ENCODE results near the gene SIPA1L2. TPM values are rescaled to one million over a fixed set of nuclear protein-coding genes. Genes with fewer than 3 reads are reported as not detected.

The SIPA1L2 gene
- total RNA-seq (2021) (3.4 and 6.2 TPM in 2 replicates), Bru-seq, nascent RNA (percentile 50 among the genes with signal in this experiment), BruChase-seq, experiment 1, labeled RNA remaining after a 2-hour chase (percentile 43 among the genes with signal in this experiment), BruChase-seq, experiment 2, labeled RNA remaining after a 6-hour chase (percentile 31 among the genes with signal in this experiment)
- long read RNA-seq, partial matches to known transcripts = 1 of 8 reads
- long read RNA-seq, other reads (novel, unspliced or antisense) = 7 of 8 reads

GRCh38 chr1:232630047-232630893, at the start of gene SIPA1L2:
Gene SIPA1L2, minus strand, starts transcription at chr1:232630133. Its CDS starts 114,794 bp downstream, at chr1:232515339.
- peaks cover 4% of the 10 kb centered on the region for H3K27me3 ChIP-seq (replicated peaks; ENCODE audit: insufficient read depth, low read depth, low read length, poor library complexity)
- ChIA-PET POLR2A (ENCODE audit: low non-redundant PET) (interaction anchor here (0.6 kb wide), 1 partner anchor 32 kb away, joined by 19 read pairs; no protein-coding TSS in a partner anchor), CTCF (no interaction called here)
- intact Hi-C loops (cut with micrococcal nuclease; ENCODE audit: unreplicated experiment) = loop anchor here (5.0 kb wide), 1 partner anchor 322 kb away; the partner anchor contains the start of gene NTPCR
- no peaks in the 10 kb centered on the region for H3K36me3 ChIP-seq (ENCODE audit: insufficient read depth, low read length, poor library complexity, severe bottlenecking)
- peak; percentile 63 for TF ChIP-seq CTCF (conservative IDR thresholded peaks at IDR 0.05; ENCODE audit: low read depth, low read length)
- no peak for TF ChIP-seq EZH2 (IDR thresholded peaks at IDR 0.05; ENCODE audit: borderline replicate concordance, low read depth, low read length, poor library complexity, severe bottlenecking)
- no peaks in the 10 kb centered on the region for H3K9me3 ChIP-seq (ENCODE audit: low read depth, low read length, poor library complexity, severe bottlenecking)
- H3K27ac ChIP-seq (ENCODE audit: low read depth, low read length, poor library complexity, severe bottlenecking) = no peak within 1 kb of the TSS
- peaks cover 10% of the 10 kb centered on the region for H3K4me1 ChIP-seq (ENCODE audit: insufficient read depth, low read length, poor library complexity, severe bottlenecking)
- BruUV-seq (replicated peaks) = no TSS peak
- DNase-seq (ENCODE audit: low spot score) = peak; percentile 95
- H3K4me3 ChIP-seq (ENCODE audit: low read depth, low read length, poor library complexity, severe bottlenecking) = peak within 1 kb of the TSS; percentile 53

- H3K27ac ChIP-seq (ENCODE audit: low read depth, low read length, poor library complexity, severe bottlenecking) = no peak overlapping the region
- no TSS peak for BruUV-seq (replicated peaks)
- no peak for DNase-seq (ENCODE audit: low spot score)
- POLR2A ChIA-PET (ENCODE audit: low non-redundant PET) = no interaction called here
- H3K4me1 ChIP-seq (ENCODE audit: insufficient read depth, low read length, poor library complexity, severe bottlenecking) = peaks cover 2% of the 10 kb centered on the region
- no peak overlapping the region for H3K4me3 ChIP-seq (ENCODE audit: low read depth, low read length, poor library complexity, severe bottlenecking)
- H3K27me3 ChIP-seq (replicated peaks; ENCODE audit: insufficient read depth, low read depth, low read length, poor library complexity) = no peaks in the 10 kb centered on the region
- CTCF ChIA-PET = no interaction called here
- H3K36me3 ChIP-seq (ENCODE audit: insufficient read depth, low read length, poor library complexity, severe bottlenecking) = no peaks in the 10 kb centered on the region
- intact Hi-C loops (cut with micrococcal nuclease; ENCODE audit: unreplicated experiment) = no loop called here
- TF ChIP-seq EZH2 (IDR thresholded peaks at IDR 0.05; ENCODE audit: borderline replicate concordance, low read depth, low read length, poor library complexity, severe bottlenecking) (no peak), CTCF (conservative IDR thresholded peaks at IDR 0.05; ENCODE audit: low read depth, low read length) (no peak)
- H3K9me3 ChIP-seq (ENCODE audit: low read depth, low read length, poor library complexity, severe bottlenecking) = no peaks in the 10 kb centered on the region
Measured at GRCh38 chr1:232678185-232678886, 48.4 kb upstream of the SIPA1L2 start.

GRCh38 chr1:232676307-232676706, 46.4 kb upstream of the SIPA1L2 start:
- no peaks in the 10 kb centered on the region for H3K9me3 ChIP-seq (ENCODE audit: low read depth, low read length, poor library complexity, severe bottlenecking)
- H3K27me3 ChIP-seq (replicated peaks; ENCODE audit: insufficient read depth, low read depth, low read length, poor library complexity) = no peaks in the 10 kb centered on the region
- ChIA-PET CTCF (no interaction called here), POLR2A (ENCODE audit: low non-redundant PET) (no interaction called here)
- no peaks in the 10 kb centered on the region for H3K4me1 ChIP-seq (ENCODE audit: insufficient read depth, low read length, poor library complexity, severe bottlenecking)
- H3K36me3 ChIP-seq (ENCODE audit: insufficient read depth, low read length, poor library complexity, severe bottlenecking) = no peaks in the 10 kb centered on the region
- TF ChIP-seq EZH2 (IDR thresholded peaks at IDR 0.05; ENCODE audit: borderline replicate concordance, low read depth, low read length, poor library complexity, severe bottlenecking) (no peak), CTCF (conservative IDR thresholded peaks at IDR 0.05; ENCODE audit: low read depth, low read length) (no peak)
- H3K4me3 ChIP-seq (ENCODE audit: low read depth, low read length, poor library complexity, severe bottlenecking) = no peak overlapping the region
- no peak for DNase-seq (ENCODE audit: low spot score)
- no TSS peak for BruUV-seq (replicated peaks)
- no peak overlapping the region for H3K27ac ChIP-seq (ENCODE audit: low read depth, low read length, poor library complexity, severe bottlenecking)
- intact Hi-C loops (cut with micrococcal nuclease; ENCODE audit: unreplicated experiment) = no loop called here

All from A673 (cell line).